Prostate gland (tissue), 2 donors: Measurements from ENCODE around the gene VAV3. TPM values are rescaled to one million over a fixed set of nuclear protein-coding genes. Genes with fewer than 3 reads are reported as not detected.

Experiments
- DNase-seq: peaks from one replicate; pipeline ENCODE4 v3.0.0-alpha.2; 2019; ENCODE audit warnings: low spot score
- H3K27ac ChIP-seq, 2 donors: fragments of 200-600 bp; sonication (generic); 2 replicates each; pipeline ENCODE4 v1.5.1; 2017 to 2019
- H3K27me3 ChIP-seq: fragments of 200-600 bp; sonication (generic); replicated peaks from 2 replicates; pipeline ENCODE4 v1.5.1; 2019; ENCODE audit not compliant: insufficient read depth
- H3K36me3 ChIP-seq, 2 donors: fragments of 200-600 bp; sonication (generic); 1 replicate in 1 of 2; 2 replicates in 1 of 2; pipeline versions ENCODE4 v1.5.1 to v1.8.1; 2017 to 2019
- H3K4me1 ChIP-seq: fragments of 200-600 bp; sonication (generic); replicated peaks from 2 replicates; pipeline ENCODE4 v1.5.1; 2019
- H3K4me3 ChIP-seq, 2 donors: fragments of 200-600 bp; sonication (generic); 2 replicates each; pipeline ENCODE4 v1.5.1; 2017 to 2019
- H3K9me3 ChIP-seq: fragments of 200-600 bp; sonication (generic); 2 replicates; pipeline ENCODE4 v1.5.1; 2017
- POLR2A ChIP-seq: fragments of 450-650 bp; IDR thresholded peaks from one replicate; pipeline ENCODE4 v1.6.1; 2016; ENCODE audit warnings: antibody characterized with exemption, mild to moderate bottlenecking
- POLR2AphosphoS5 ChIP-seq: sonication (generic); formaldehyde crosslinking; IDR thresholded peaks from one replicate; pipeline ENCODE4 v1.6.1; 2017; ENCODE audit warnings: antibody characterized with exemption
- WGBS: methylation state at CpG from one replicate; pipeline ENCODE4 v1.1.5; 2018; 5-methylcytosine and 5-hydroxymethylcytosine counted together
- intact Hi-C: fragments of 100-400 bp; cut with DNase I; formaldehyde crosslinking; loops from one replicate; pipeline ENCODE4 v1.14.2; 2022
- total RNA-seq, 2 donors: library from RNA; depleted of rRNA; stranded (reverse); fragments of >200 nt; gene quantifications; one replicate each; pipeline ENCODE4 v1.1.0, GENCODE V29; 2016
- TF ChIP-seq, protein P1 (sequence below), 4 experiments: fragments of 200-600 bp in 2 of 4; fragments of 450-650 bp in 2 of 4; sonication (generic) in 2 of 4; IDR thresholded peaks; 1 replicate in 3 of 4; 2 replicates in 1 of 4; pipeline ENCODE4 v1.5.1; 2016 to 2019; ENCODE audit warnings: antibody characterized with exemption in 4 of 4, mild to moderate bottlenecking in 2 of 4, moderate library complexity in 2 of 4

VAV3 gene
- total RNA-seq, 2 donors from 2014 or later: 14.5 TPM

DNA sequence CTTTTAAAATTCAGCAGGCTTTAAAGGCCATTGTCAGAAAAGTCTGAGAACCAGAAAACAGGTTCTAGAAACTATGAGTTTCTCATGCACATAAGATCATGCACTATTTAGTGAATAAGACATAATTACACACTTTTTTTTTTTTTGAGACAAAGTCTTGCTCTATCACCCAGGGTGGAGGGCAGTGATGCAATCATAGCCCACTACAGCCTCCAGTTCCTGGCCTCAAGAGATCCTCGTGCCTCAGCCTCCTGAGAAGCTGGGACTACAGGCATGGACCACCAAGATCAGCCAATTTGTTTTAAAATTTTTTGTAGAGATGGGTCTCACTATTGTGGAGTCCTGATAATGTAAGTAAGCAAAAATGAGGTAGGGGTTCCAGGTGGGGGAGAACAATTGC, 134.9 kb downstream of the VAV3 start:
- intact Hi-C loops: no loop called here
- TF ChIP-seq POLR2A (no peak), POLR2AphosphoS5 (no peak)
- TF ChIP-seq, protein P1, sequence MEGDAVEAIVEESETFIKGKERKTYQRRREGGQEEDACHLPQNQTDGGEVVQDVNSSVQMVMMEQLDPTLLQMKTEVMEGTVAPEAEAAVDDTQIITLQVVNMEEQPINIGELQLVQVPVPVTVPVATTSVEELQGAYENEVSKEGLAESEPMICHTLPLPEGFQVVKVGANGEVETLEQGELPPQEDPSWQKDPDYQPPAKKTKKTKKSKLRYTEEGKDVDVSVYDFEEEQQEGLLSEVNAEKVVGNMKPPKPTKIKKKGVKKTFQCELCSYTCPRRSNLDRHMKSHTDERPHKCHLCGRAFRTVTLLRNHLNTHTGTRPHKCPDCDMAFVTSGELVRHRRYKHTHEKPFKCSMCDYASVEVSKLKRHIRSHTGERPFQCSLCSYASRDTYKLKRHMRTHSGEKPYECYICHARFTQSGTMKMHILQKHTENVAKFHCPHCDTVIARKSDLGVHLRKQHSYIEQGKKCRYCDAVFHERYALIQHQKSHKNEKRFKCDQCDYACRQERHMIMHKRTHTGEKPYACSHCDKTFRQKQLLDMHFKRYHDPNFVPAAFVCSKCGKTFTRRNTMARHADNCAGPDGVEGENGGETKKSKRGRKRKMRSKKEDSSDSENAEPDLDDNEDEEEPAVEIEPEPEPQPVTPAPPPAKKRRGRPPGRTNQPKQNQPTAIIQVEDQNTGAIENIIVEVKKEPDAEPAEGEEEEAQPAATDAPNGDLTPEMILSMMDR (IDR thresholded peaks at IDR 0.05): no peak
- Histone ChIP-seq H3K4me1 (no peaks in the 10 kb centered on the region), H3K9me3 (no peaks in the 10 kb centered on the region), H3K4me3 (no peak overlapping the region), H3K27me3 (no peaks in the 10 kb centered on the region), H3K27ac (no peak overlapping the region), H3K36me3 (no peaks in the 10 kb centered on the region)
- WGBS: 92% methylated on average over 1 of the region's 1 CpG
- DNase-seq: no peak

DNA sequence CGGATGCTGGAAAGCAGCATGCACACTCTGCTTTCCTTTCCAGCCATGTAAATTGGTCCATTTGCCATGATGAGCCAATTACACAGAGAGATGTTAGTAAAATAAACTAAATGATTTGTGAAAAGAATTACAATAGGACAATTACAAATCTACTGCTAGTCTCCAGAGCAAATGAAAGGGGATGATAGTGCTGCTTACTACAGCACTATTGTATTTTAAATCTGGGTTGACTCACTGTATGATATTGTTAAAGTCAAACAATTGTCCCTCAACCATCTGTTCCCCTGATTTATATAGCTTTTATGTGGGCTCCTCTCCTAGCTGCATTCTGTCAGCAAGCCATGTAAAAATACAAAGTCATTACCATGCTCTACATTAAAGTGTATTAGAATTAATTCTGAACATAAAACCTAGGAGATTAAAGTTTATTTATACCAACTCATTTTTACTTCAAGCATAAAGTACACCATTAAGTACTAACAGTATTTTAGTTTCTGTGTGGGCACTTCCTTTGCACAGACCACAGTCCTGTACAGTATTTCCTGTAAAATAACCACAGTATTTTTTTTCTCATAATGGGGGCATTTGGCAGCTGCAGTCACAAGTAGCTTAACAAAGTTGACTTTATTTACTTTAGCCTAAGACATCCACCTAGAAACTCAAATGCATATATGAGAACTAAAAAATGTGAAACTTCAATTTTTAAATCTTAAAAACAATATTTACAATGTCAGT, 135.8 kb downstream of the VAV3 start:
- 82% methylated on average over 1 of the region's 1 CpG for WGBS
- intact Hi-C loops: no loop called here
- Histone ChIP-seq H3K4me3 (no peak overlapping the region), H3K27me3 (no peaks in the 10 kb centered on the region), H3K9me3 (no peaks in the 10 kb centered on the region), H3K27ac (no peak overlapping the region), H3K36me3 (no peaks in the 10 kb centered on the region), H3K4me1 (no peaks in the 10 kb centered on the region)
- TF ChIP-seq POLR2AphosphoS5: no peak
- TF ChIP-seq, protein P1 (IDR thresholded peaks at IDR 0.05): no peak
- TF ChIP-seq POLR2A: no peak
- no peak for DNase-seq

DNA sequence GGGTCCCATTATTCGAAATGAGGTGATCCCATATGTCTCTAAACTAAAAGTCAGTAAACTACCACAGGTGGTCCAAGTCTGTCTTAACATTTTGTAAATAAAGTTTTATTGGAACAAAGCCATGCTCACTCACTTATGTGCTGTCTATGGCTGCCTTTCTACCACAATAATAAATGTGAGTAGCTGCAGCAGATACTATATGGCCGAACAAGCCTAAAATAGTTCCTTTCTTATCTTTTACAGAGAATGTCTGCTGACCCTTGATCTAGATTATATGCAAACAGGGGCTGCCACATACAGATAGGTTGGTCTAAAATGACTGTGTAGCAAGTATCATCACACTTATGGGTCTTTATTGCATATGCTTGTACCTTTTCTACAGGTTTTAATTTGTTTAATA, 140.0 kb downstream of the VAV3 start:
- no peaks in the 10 kb centered on the region for H3K36me3 ChIP-seq
- H3K27me3 ChIP-seq: no peaks in the 10 kb centered on the region
- H3K9me3 ChIP-seq: no peaks in the 10 kb centered on the region
- no peak for DNase-seq
- TF ChIP-seq POLR2A (no peak), POLR2AphosphoS5 (no peak)
- TF ChIP-seq, protein P1 (IDR thresholded peaks at IDR 0.05): no peak
- no peak overlapping the region for H3K4me3 ChIP-seq
- H3K4me1 ChIP-seq: no peaks in the 10 kb centered on the region
- WGBS: 91% methylated on average over 2 of the region's 2 CpGs
- intact Hi-C loops: no loop called here
- H3K27ac ChIP-seq: no peak overlapping the region

DNA sequence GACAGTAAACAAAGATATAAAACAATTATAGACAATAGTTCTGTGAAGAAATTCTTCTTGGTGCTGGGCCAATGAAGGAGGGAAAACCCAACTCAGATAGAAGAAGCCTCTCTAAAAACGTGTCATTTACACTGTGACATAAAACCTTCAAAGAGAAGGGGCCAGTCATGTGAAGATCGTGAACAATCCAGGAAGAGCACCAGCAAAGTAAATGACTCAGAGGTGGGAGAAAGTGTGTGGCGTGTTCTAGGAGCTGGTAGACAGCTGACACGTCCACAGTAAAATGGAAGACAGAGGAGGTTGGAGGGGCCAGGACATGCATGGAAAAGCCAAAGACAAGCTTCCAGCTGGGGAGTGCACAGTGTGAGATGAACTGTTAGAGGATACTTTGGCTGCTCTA, 143.6 kb downstream of the VAV3 start:
- intact Hi-C loops: no loop called here
- Histone ChIP-seq H3K9me3 (no peaks in the 10 kb centered on the region), H3K4me3 (no peak overlapping the region), H3K27ac (no peak overlapping the region), H3K36me3 (no peaks in the 10 kb centered on the region), H3K27me3 (no peaks in the 10 kb centered on the region), H3K4me1 (no peaks in the 10 kb centered on the region)
- DNase-seq: no peak
- TF ChIP-seq POLR2A (no peak), POLR2AphosphoS5 (no peak)
- TF ChIP-seq, protein P1 (IDR thresholded peaks at IDR 0.05): no peak
- 53% methylated on average over 4 of the region's 4 CpGs for WGBS

DNA sequence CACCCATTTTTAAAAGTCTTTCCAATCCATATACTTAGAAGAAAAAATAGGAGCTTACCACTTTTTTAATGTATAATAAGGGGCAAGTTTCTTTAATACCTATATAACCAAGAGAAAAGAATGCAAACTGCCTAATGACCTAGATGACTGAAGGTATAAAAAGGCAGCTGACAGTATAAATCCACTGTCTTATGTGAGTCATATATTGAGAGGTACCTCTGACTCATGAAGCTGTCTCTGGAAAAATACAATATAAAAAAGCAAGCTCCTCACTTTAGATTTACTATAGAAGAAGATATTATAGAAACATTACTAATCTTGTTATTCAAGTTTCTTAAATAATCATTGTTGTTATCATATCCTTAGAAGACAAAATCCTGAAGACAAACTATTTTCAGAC, 144.2 kb downstream of the VAV3 start:
- no peak for DNase-seq
- Histone ChIP-seq H3K9me3 (no peaks in the 10 kb centered on the region), H3K4me3 (no peak overlapping the region), H3K27me3 (no peaks in the 10 kb centered on the region), H3K36me3 (no peaks in the 10 kb centered on the region), H3K27ac (no peak overlapping the region), H3K4me1 (no peaks in the 10 kb centered on the region)
- TF ChIP-seq POLR2AphosphoS5: no peak
- TF ChIP-seq POLR2A: no peak
- TF ChIP-seq, protein P1 (IDR thresholded peaks at IDR 0.05): no peak
- intact Hi-C loops: no loop called here
